ENCODE results near the gene LSG1.

- TF ChIP-seq SMARCA5 (IDR thresholded peaks at IDR 0.05) (no peak), EP300 (IDR thresholded peaks at IDR 0.05; ENCODE audit: low read length) (no peak), CTCF (IDR thresholded peaks at IDR 0.05 in 2 of 3, conservative IDR thresholded peaks at IDR 0.05 in 1 of 3; ENCODE audit: insufficient read depth in 2 of 3, low read depth in 1 of 3, low read length in 3 of 3) (no peak), ZNF239 (CRISPR knock-in tag; IDR thresholded peaks at IDR 0.05) (no peak), HOMEZ (CRISPR knock-in tag; IDR thresholded peaks at IDR 0.05) (no peak), MXI1 (IDR thresholded peaks at IDR 0.05; ENCODE audit: low read depth, low read length) (no peak), SFPQ (IDR thresholded peaks at IDR 0.05; ENCODE audit: low read depth, low read length) (no peak), NFE2L1 (tag; IDR thresholded peaks at IDR 0.05; ENCODE audit: borderline replicate concordance, low read depth) (no peak), ZFP1 (CRISPR knock-in tag; IDR thresholded peaks at IDR 0.05) (no peak), ZNF436 (CRISPR knock-in tag; IDR thresholded peaks at IDR 0.05) (no peak), PHF21A (IDR thresholded peaks at IDR 0.05; ENCODE audit: borderline replicate concordance, low read depth) (no peak), YY1 (IDR thresholded peaks at IDR 0.05; ENCODE audit: borderline replicate concordance in 1 of 3, control insufficient read depth in 1 of 3, extremely low read depth in 1 of 3, insufficient read depth in 3 of 3, insufficient read length in 1 of 3, insufficient replicate concordance in 2 of 3, low read depth in 1 of 3, low read length in 2 of 3) (no peak)
These were observed 42.6 kb upstream of the LSG1 start for GRCh38 chr3:194714564-194714963.

Measured in K562 (cell line).